ENCODE results near the gene PM20D1. TPM values are rescaled to one million over a fixed set of nuclear protein-coding genes. Genes with fewer than 3 reads are reported as not detected.

The PM20D1 gene
- total RNA-seq, 1 donor from 2014 or later = not detected

GRCh38 chr1:205783433-205783795, 66.5 kb downstream of the PM20D1 start:
- no peaks in the 10 kb centered on the region for H3K27me3 ChIP-seq
- TF ChIP-seq CTCF (IDR thresholded peaks at IDR 0.05) = no peak
- no peaks in the 10 kb centered on the region for H3K36me3 ChIP-seq
- H3K4me3 ChIP-seq = no peak overlapping the region
- intact Hi-C loops (cut with DNase I) = no loop called here
- H3K27ac ChIP-seq = peak overlapping the region; percentile 76 to 88
- peaks cover 3 to 20% of the 10 kb centered on the region in 2 donors for H3K4me1 ChIP-seq
- no peak for DNase-seq (ENCODE audit: low spot score in 2 of 2)
- no peaks in the 10 kb centered on the region for H3K9me3 ChIP-seq

- Histone ChIP-seq H3K27me3 (no peaks in the 10 kb centered on the region), H3K27ac (peak overlapping the region; percentile 76 to 88), H3K36me3 (no peaks in the 10 kb centered on the region), H3K9me3 (no peaks in the 10 kb centered on the region), H3K4me3 (no peak overlapping the region), H3K4me1 (peaks cover 3 to 20% of the 10 kb centered on the region in 2 donors)
- DNase-seq (ENCODE audit: low spot score in 2 of 2) = no peak
- no peak for TF ChIP-seq CTCF (IDR thresholded peaks at IDR 0.05)
- intact Hi-C loops (cut with DNase I) = no loop called here
Measured at GRCh38 chr1:205782627-205783432, 67.1 kb downstream of the PM20D1 start.

- DNase-seq (ENCODE audit: low spot score in 2 of 2) = no peak
- intact Hi-C loops (cut with DNase I) = no loop called here
- no peaks in the 10 kb centered on the region for H3K27me3 ChIP-seq
Measured at GRCh38 chr1:205780335-205780734, 69.6 kb downstream of the PM20D1 start.

More at GRCh38 chr1:205780335-205780734, 69.6 kb downstream of the PM20D1 start:
- Histone ChIP-seq H3K36me3 (no peaks in the 10 kb centered on the region), H3K9me3 (no peaks in the 10 kb centered on the region), H3K4me3 (no peak overlapping the region), H3K4me1 (peaks cover 8 to 25% of the 10 kb centered on the region in 2 donors), H3K27ac (no peak overlapping the region)
- no peak for TF ChIP-seq CTCF (IDR thresholded peaks at IDR 0.05)

Other genes starting within 250 kb of the PM20D1 start
- 23.7 TPM for gene ELK4, start 218.1 kb downstream of the PM20D1 start, total RNA-seq
- gene SLC45A3, start 169.6 kb downstream of the PM20D1 start, total RNA-seq = 3.4 TPM
- gene NUCKS1, start 100.0 kb downstream of the PM20D1 start, total RNA-seq = 42.1 TPM
- gene RAB29, start 74.7 kb downstream of the PM20D1 start, total RNA-seq = 18.0 TPM
- 28.8 TPM for gene SLC41A1, start 36.9 kb downstream of the PM20D1 start, total RNA-seq
- gene SLC26A9, start 93.3 kb upstream of the PM20D1 start, total RNA-seq = not detected
- gene RAB7B, start 153.3 kb upstream of the PM20D1 start, total RNA-seq = not detected
- not detected for gene CTSE, start 173.8 kb upstream of the PM20D1 start, total RNA-seq
- 0.53 TPM for gene RHEX, start 203.0 kb upstream of the PM20D1 start, total RNA-seq

Data from ascending aorta (tissue), 2 donors.